ENCODE measurements around the gene NTN4.

GRCh38 chr12:95766356-95767019, 24.1 kb downstream of the NTN4 start:
- TF ChIP-seq CTCF (IDR thresholded peaks at IDR 0.05; ENCODE audit: low read depth, low read length, poor library complexity, severe bottlenecking) (no peak), EZH2phosphoT487 (IDR thresholded peaks at IDR 0.05; ENCODE audit: borderline replicate concordance, low read length) (no peak)

Data from DOHH2 (cell line).